OCI-LY1 (cell line): Measurements from ENCODE around the gene PIN4.
A peak's percentile ranks its signal among the peaks of the same experiment; 100 is the strongest.

Experiments
- H2AFZ ChIP-seq: fragments of 200-600 bp; sonication (generic), shearing (Covaris generic); 2 replicates; pipeline ENCODE4 v1.6.0; 2014; ENCODE audit warnings: antibody characterized with exemption, mild to moderate bottlenecking, low read length
- H3F3A ChIP-seq: fragments of 200-600 bp; sonication (generic), shearing (Covaris generic); 2 replicates; pipeline ENCODE4 v1.6.0; 2014; ENCODE audit warnings: mild to moderate bottlenecking, antibody characterized with exemption, low read length, moderate library complexity; ENCODE audit not compliant: insufficient read depth
- H3K27ac ChIP-seq: fragments of 200-600 bp; sonication (generic); 2 replicates; pipeline ENCODE4 v1.5.1; 2014; ENCODE audit warnings: low read length, mixed run types, mild to moderate bottlenecking, low read depth; ENCODE audit not compliant: poor library complexity, severe bottlenecking
- H3K27me3 ChIP-seq: fragments of 200-600 bp; sonication (generic); 2 replicates; pipeline ENCODE4 v1.6.0; 2014; ENCODE audit warnings: antibody characterized with exemption, mild to moderate bottlenecking, low read length, moderate library complexity; ENCODE audit not compliant: insufficient read depth
- H3K36me3 ChIP-seq: fragments of 200-600 bp; sonication (generic); 2 replicates; pipeline ENCODE4 v1.6.1; 2014; ENCODE audit warnings: mild to moderate bottlenecking, antibody characterized with exemption, low read length, moderate library complexity, mixed read lengths; ENCODE audit not compliant: insufficient read depth
- H3K4me1 ChIP-seq: fragments of 200-600 bp; sonication (generic); 2 replicates; pipeline ENCODE4 v1.5.1; 2014; ENCODE audit warnings: mild to moderate bottlenecking, low read length, moderate library complexity; ENCODE audit not compliant: insufficient read depth, severe bottlenecking
- H3K4me2 ChIP-seq: fragments of 200-600 bp; sonication (generic), shearing (Covaris generic); 2 replicates; pipeline ENCODE4 v1.6.1; 2014; ENCODE audit warnings: low read length
- H3K4me3 ChIP-seq: fragments of 200-600 bp; sonication (generic); 2 replicates; pipeline ENCODE4 v1.5.1; 2014; ENCODE audit warnings: low read length, low read depth, mild to moderate bottlenecking, mixed read lengths; ENCODE audit not compliant: poor library complexity, severe bottlenecking
- H3K79me2 ChIP-seq: fragments of 200-600 bp; shearing (Covaris generic); 2 replicates; pipeline ENCODE4 v1.6.1; 2016; ENCODE audit warnings: mixed run types, low read length, mixed read lengths; ENCODE audit not compliant: insufficient read depth
- H3K9ac ChIP-seq: fragments of 200-600 bp; sonication (generic), shearing (Covaris generic); 2 replicates; pipeline ENCODE4 v1.6.1; 2014; ENCODE audit warnings: mild to moderate bottlenecking, low read length, mixed read lengths
- H3K9me2 ChIP-seq: fragments of 200-600 bp; sonication (generic), shearing (Covaris generic); 2 replicates; pipeline ENCODE4 v1.6.1; 2014; ENCODE audit warnings: low read depth, mild to moderate bottlenecking, low read length, mixed read lengths
- H3K9me3 ChIP-seq: fragments of 200-600 bp; shearing (Covaris generic); 2 replicates; pipeline ENCODE4 v1.6.1; 2014; ENCODE audit warnings: low read length, mixed read lengths
- H4K20me1 ChIP-seq: fragments of 200-600 bp; sonication (generic), shearing (Covaris generic); 2 replicates; pipeline ENCODE4 v1.6.0; 2016; ENCODE audit warnings: mild to moderate bottlenecking, low read length; ENCODE audit not compliant: insufficient read depth
- EZH2 ChIP-seq: fragments of 200-600 bp; sonication (generic), shearing (Covaris generic); IDR thresholded peaks from 2 replicates; pipeline ENCODE4 v1.8.0; 2017; ENCODE audit warnings: borderline replicate concordance, mixed run types, mild to moderate bottlenecking, antibody characterized with exemption, low read length, moderate library complexity, mixed read lengths
- TF ChIP-seq, protein P1 (sequence below): fragments of 200-600 bp; sonication (generic), shearing (Covaris generic); IDR thresholded peaks from 2 replicates; pipeline ENCODE4 v1.5.1; 2017; ENCODE audit warnings: mild to moderate bottlenecking, antibody characterized with exemption, low read length, moderate library complexity, mixed read lengths

The PIN4 gene

DNA sequence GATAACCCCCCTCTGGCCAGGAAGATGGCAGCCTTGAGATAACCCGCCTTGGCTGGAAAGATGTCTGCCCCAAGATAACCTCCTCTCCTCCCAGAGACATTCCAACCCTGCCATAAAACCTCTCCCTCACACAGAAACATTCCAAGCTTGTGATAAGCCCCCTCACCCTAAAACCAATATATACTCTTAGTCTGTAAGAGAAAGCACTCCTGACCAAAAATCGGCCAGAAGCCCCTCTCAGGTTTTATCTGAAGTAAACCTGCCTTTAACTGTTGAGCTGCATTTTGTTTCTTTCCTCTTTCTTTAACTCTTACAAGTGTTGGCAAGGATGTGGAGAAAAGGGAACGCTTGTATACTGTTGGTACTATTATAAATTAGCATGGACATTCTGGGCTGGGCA is 48.7 kb downstream of the PIN4 start:
- no peak overlapping the region for H3K4me3 ChIP-seq
- peaks cover 25% of the 10 kb centered on the region for H3K36me3 ChIP-seq
- no peaks in the 10 kb centered on the region for H3K4me1 ChIP-seq
- no peaks in the 10 kb centered on the region for H3K9me3 ChIP-seq
- H3K27me3 ChIP-seq: no peaks in the 10 kb centered on the region
- H3K4me2 ChIP-seq: no peak overlapping the region
- no peak overlapping the region for H3K27ac ChIP-seq
- TF ChIP-seq, protein P1, sequence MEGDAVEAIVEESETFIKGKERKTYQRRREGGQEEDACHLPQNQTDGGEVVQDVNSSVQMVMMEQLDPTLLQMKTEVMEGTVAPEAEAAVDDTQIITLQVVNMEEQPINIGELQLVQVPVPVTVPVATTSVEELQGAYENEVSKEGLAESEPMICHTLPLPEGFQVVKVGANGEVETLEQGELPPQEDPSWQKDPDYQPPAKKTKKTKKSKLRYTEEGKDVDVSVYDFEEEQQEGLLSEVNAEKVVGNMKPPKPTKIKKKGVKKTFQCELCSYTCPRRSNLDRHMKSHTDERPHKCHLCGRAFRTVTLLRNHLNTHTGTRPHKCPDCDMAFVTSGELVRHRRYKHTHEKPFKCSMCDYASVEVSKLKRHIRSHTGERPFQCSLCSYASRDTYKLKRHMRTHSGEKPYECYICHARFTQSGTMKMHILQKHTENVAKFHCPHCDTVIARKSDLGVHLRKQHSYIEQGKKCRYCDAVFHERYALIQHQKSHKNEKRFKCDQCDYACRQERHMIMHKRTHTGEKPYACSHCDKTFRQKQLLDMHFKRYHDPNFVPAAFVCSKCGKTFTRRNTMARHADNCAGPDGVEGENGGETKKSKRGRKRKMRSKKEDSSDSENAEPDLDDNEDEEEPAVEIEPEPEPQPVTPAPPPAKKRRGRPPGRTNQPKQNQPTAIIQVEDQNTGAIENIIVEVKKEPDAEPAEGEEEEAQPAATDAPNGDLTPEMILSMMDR: no peak
- no peak for TF ChIP-seq EZH2
- H3K79me2 ChIP-seq: no peaks in the 10 kb centered on the region
- H3F3A ChIP-seq: no peaks in the 10 kb centered on the region
- H4K20me1 ChIP-seq: no peaks in the 10 kb centered on the region
- no peaks in the 10 kb centered on the region for H3K9me2 ChIP-seq
- no peak overlapping the region for H2AFZ ChIP-seq
- H3K9ac ChIP-seq: no peak overlapping the region

GRCh38 chrX:72236841-72237240 is 55.3 kb downstream of the PIN4 start:
- Histone ChIP-seq H3K36me3 (peaks cover 11% of the 10 kb centered on the region), H3K79me2 (peaks cover 10% of the 10 kb centered on the region), H3K9me2 (no peaks in the 10 kb centered on the region), H3K4me3 (no peak overlapping the region), H3K27ac (no peak overlapping the region), H2AFZ (no peak overlapping the region), H3K4me1 (peaks cover 11% of the 10 kb centered on the region), H3K4me2 (no peak overlapping the region), H4K20me1 (no peaks in the 10 kb centered on the region), H3F3A (no peaks in the 10 kb centered on the region), H3K9ac (no peak overlapping the region), H3K27me3 (no peaks in the 10 kb centered on the region), H3K9me3 (no peaks in the 10 kb centered on the region)
- TF ChIP-seq, protein P1: no peak
- no peak for TF ChIP-seq EZH2

- Histone ChIP-seq H3K9me3 (no peaks in the 10 kb centered on the region), H3K36me3 (peaks cover 11% of the 10 kb centered on the region), H2AFZ (no peak overlapping the region), H3K4me2 (peak overlapping the region; percentile 78), H3K9ac (peak overlapping the region; percentile 75), H4K20me1 (no peaks in the 10 kb centered on the region), H3K27ac (no peak overlapping the region), H3K79me2 (peaks cover 10% of the 10 kb centered on the region), H3K4me3 (peak overlapping the region; percentile 72), H3K9me2 (no peaks in the 10 kb centered on the region), H3F3A (no peaks in the 10 kb centered on the region), H3K27me3 (no peaks in the 10 kb centered on the region), H3K4me1 (peaks cover 11% of the 10 kb centered on the region)
- TF ChIP-seq, protein P1: no peak
- TF ChIP-seq EZH2: no peak
Measured at GRCh38 chrX:72238183-72238582, 56.6 kb downstream of the PIN4 start.
